HCT116 (cell line): ENCODE measurements around the gene NOTO. TPM values are rescaled to one million over a fixed set of nuclear protein-coding genes. Genes with fewer than 3 reads are reported as not detected.

ENCODE experiments used
- ATAC-seq: fragments of 200-7000 bp; cut with Tn5 transposase; 2 replicates; pipeline ENCODE4 v1.9.1; 2020; ENCODE audit warnings: mild to moderate bottlenecking, moderate library complexity
- BruUV-seq: library from RNA; stranded (reverse); fragments of 400-500 nt; replicated peaks from 2 replicates; lab custom pipeline; 2021; lab: Mats Ljungman, UMichigan
- CTCF ChIA-PET: fragments of 300-600 bp; sonication (Branson Sonifier 250); formaldehyde crosslinking; loops from one replicate; lab custom pipeline; 2021; ENCODE audit warnings: antibody characterized with exemption; lab: Charles Lee
- POLR2A ChIA-PET: fragments of 300-600, 350-600 bp; sonication (Branson Sonifier 250); formaldehyde crosslinking; loops from one replicate; lab custom pipeline; 2021; ENCODE audit warnings: antibody characterized with exemption; lab: Charles Lee
- RAD21 ChIA-PET, 2 experiments: fragments of 300-600 bp; sonication (Branson Sonifier 250); formaldehyde crosslinking; loops; one replicate each; lab custom pipeline; 2023; ENCODE audit warnings: low total read pairs in 2 of 2; ENCODE audit not compliant: uncharacterized antibody in 2 of 2, unreplicated experiment in 2 of 2, low non-redundant PET in 1 of 2; lab: Charles Lee
- DNase-seq: peaks from one replicate; pipeline ENCODE4 v3.0.0-alpha.2; 2010; ENCODE audit warnings: low read depth, low spot score
- H2AFZ ChIP-seq: fragments of 200-600 bp; shearing (Covaris generic), sonication (generic); 2 replicates; pipeline ENCODE4 v1.6.1; 2017; ENCODE audit warnings: low read depth, mixed run types, mixed read lengths, antibody characterized with exemption, low read length; ENCODE audit not compliant: poor library complexity, severe bottlenecking
- H3K27ac ChIP-seq: 2 replicates; pipeline ENCODE4 v1.5.1; 2012; ENCODE audit warnings: low read depth, low read length
- H3K27me3 ChIP-seq: fragments of 200-600 bp; sonication (generic); 2 replicates; pipeline ENCODE4 v1.6.1; 2016; ENCODE audit warnings: mixed run types, low read length, mixed read lengths; ENCODE audit not compliant: insufficient read depth
- H3K36me3 ChIP-seq, 2 experiments: fragments of 200-500 bp in 1 of 2; fragments of 200-600 bp in 1 of 2; sonication (Bioruptor generic) in 1 of 2; sonication (generic) in 1 of 2; 2 replicates each; pipeline versions ENCODE4 v1.5.1 to v1.6.1; 2014 to 2016; ENCODE audit warnings: low read length in 2 of 2, inconsistent platforms in 1 of 2, mixed read lengths in 1 of 2, mixed run types in 1 of 2; ENCODE audit not compliant: insufficient read depth in 2 of 2, control insufficient read depth in 1 of 2
- H3K4me1 ChIP-seq, 2 experiments: fragments of 200-600 bp in 1 of 2; sonication (generic) in 1 of 2; 2 replicates each; pipeline versions ENCODE4 v1.5.1 to v1.6.1; 2012 to 2017; ENCODE audit warnings: low read length in 2 of 2, inconsistent platforms in 1 of 2, mild to moderate bottlenecking in 1 of 2, mixed read lengths in 1 of 2, mixed run types in 1 of 2, moderate library complexity in 1 of 2; ENCODE audit not compliant: insufficient read depth in 2 of 2, control insufficient read depth in 1 of 2
- H3K4me2 ChIP-seq: fragments of 200-600 bp; sonication (generic); 2 replicates; pipeline ENCODE4 v1.6.1; 2017; ENCODE audit warnings: mixed run types, low read length, mixed read lengths
- H3K4me3 ChIP-seq, 2 experiments: fragments of 200-600 bp in 1 of 2; sonication (generic) in 1 of 2; replicated peaks in 1 of 2; 2 replicates each; pipeline ENCODE4 v1.5.1; 2011 to 2016; ENCODE audit warnings: low read length in 2 of 2, control low read depth in 1 of 2, low read depth in 1 of 2, mild to moderate bottlenecking in 1 of 2, mixed read lengths in 1 of 2, mixed run types in 1 of 2
- H3K79me2 ChIP-seq: fragments of 200-600 bp; sonication (generic); 2 replicates; pipeline ENCODE4 v1.6.1; 2017; ENCODE audit warnings: mild to moderate bottlenecking, mixed run types, low read length, moderate library complexity, mixed read lengths; ENCODE audit not compliant: insufficient read depth
- H3K9ac ChIP-seq: fragments of 200-600 bp; sonication (generic); 2 replicates; pipeline ENCODE4 v1.6.1; 2016; ENCODE audit warnings: low read length, mixed read lengths
- H3K9me2 ChIP-seq: fragments of 200-600 bp; sonication (generic), shearing (Covaris generic); 2 replicates; pipeline ENCODE4 v1.6.1; 2017; ENCODE audit warnings: mixed run types, mild to moderate bottlenecking, moderate library complexity; ENCODE audit not compliant: insufficient read depth
- H3K9me3 ChIP-seq, 2 experiments: fragments of 200-500 bp in 1 of 2; fragments of 200-600 bp in 1 of 2; sonication (Bioruptor generic) in 1 of 2; sonication (generic) in 1 of 2; 2 replicates each; pipeline ENCODE4 v1.6.1; 2014 to 2017; ENCODE audit warnings: low read length in 2 of 2, mixed read lengths in 2 of 2, inconsistent platforms in 1 of 2, low read depth in 1 of 2, mild to moderate bottlenecking in 1 of 2, mixed run types in 1 of 2, moderate library complexity in 1 of 2; ENCODE audit not compliant: control insufficient read depth in 1 of 2, insufficient read depth in 1 of 2
- H4K20me1 ChIP-seq: fragments of 200-600 bp; sonication (generic), shearing (Covaris generic); 2 replicates; pipeline ENCODE4 v1.6.1; 2017; ENCODE audit warnings: mixed run types, mild to moderate bottlenecking, moderate library complexity; ENCODE audit not compliant: insufficient read depth
- CEBPB ChIP-seq: IDR thresholded peaks from 2 replicates; pipeline ENCODE4 v1.6.1; 2012; ENCODE audit warnings: low read depth
- EZH2phosphoT487 ChIP-seq: fragments of 200-600 bp; IDR thresholded peaks from 2 replicates; pipeline ENCODE4 v1.6.1; 2018; ENCODE audit warnings: antibody characterized with exemption, borderline replicate concordance
- FOSL1 ChIP-seq: IDR thresholded peaks from 2 replicates; pipeline ENCODE4 v1.6.1; 2012; ENCODE audit warnings: low read depth
- JUND ChIP-seq: IDR thresholded peaks from 2 replicates; pipeline ENCODE4 v1.6.1; 2012
- POLR2A ChIP-seq: IDR thresholded peaks from 2 replicates; pipeline ENCODE4 v1.7.0; 2011; ENCODE audit warnings: borderline replicate concordance; ENCODE audit not compliant: insufficient read depth, insufficient read length; ENCODE audit errors: extremely low read depth
- RAD21 ChIP-seq: IDR thresholded peaks from 2 replicates; pipeline ENCODE4 v1.6.1; 2012; ENCODE audit warnings: low read depth, mild to moderate bottlenecking
- SRF ChIP-seq: IDR thresholded peaks from 2 replicates; pipeline ENCODE4 v1.6.1; 2012; ENCODE audit warnings: low read depth
- TCF7L2 ChIP-seq: IDR thresholded peaks from 2 replicates; pipeline ENCODE4 v1.7.0; 2011; ENCODE audit warnings: borderline replicate concordance, inconsistent platforms; ENCODE audit not compliant: insufficient read depth, insufficient read length; ENCODE audit errors: extremely low read depth
- YY1 ChIP-seq: IDR thresholded peaks from 2 replicates; pipeline ENCODE4 v1.6.1; 2011; ENCODE audit warnings: low read length, low read depth, moderate library complexity, mild to moderate bottlenecking; ENCODE audit not compliant: insufficient replicate concordance; ENCODE audit errors: extremely low read depth
- ZBTB33 ChIP-seq: IDR thresholded peaks from 2 replicates; pipeline ENCODE4 v1.6.1; 2011; ENCODE audit warnings: mild to moderate bottlenecking, low read length, moderate library complexity; ENCODE audit not compliant: insufficient replicate concordance; ENCODE audit errors: extremely low read depth
- ZNF274 ChIP-seq: fragments of 200-500 bp; sonication (Bioruptor generic); IDR thresholded peaks from 2 replicates; pipeline ENCODE4 v1.6.1; 2014; ENCODE audit warnings: mild to moderate bottlenecking, low read depth, low read length, inconsistent platforms
- intact Hi-C: fragments of 100-400 bp; cut with micrococcal nuclease; formaldehyde crosslinking; loops from 2 replicates; pipeline ENCODE4 v1.10.0; 2022
- total RNA-seq: library from RNA; stranded (reverse); gene quantifications from one replicate; pipeline ENCODE4 v1.2.1, GENCODE V29; 2021; ENCODE audit not compliant: unreplicated experiment
- TF ChIP-seq, protein P1 (sequence below): IDR thresholded peaks from 2 replicates; pipeline ENCODE4 v1.6.1; 2012
- TF ChIP-seq, protein P2 (sequence below), 3 experiments: fragments of 200-600 bp in 1 of 3; sonication (generic) in 1 of 3; IDR thresholded peaks in 2 of 3; conservative IDR thresholded peaks in 1 of 3; 2 replicates each; pipeline ENCODE4 v1.5.1; 2012 to 2017; ENCODE audit warnings: low read depth in 2 of 3, low read length in 2 of 3, antibody characterized with exemption in 1 of 3, borderline replicate concordance in 1 of 3, control low read depth in 1 of 3, mild to moderate bottlenecking in 1 of 3, mixed read lengths in 1 of 3, mixed run types in 1 of 3, moderate library complexity in 1 of 3; ENCODE audit not compliant: insufficient read depth in 1 of 3

The NOTO gene
- total RNA-seq, 1 experiment from 2014 or later = not detected

- no peaks in the 10 kb centered on the region for H3K9me3 ChIP-seq
- ChIA-PET RAD21 (no interaction called here), CTCF (no interaction called here), POLR2A (interaction anchor here (1.1 kb wide), 1 partner anchor 19 kb away, joined by 8 read pairs; the partner anchor contains the start of genes CCT7 and PRADC1)
- peaks cover 3 to 42% of the 10 kb centered on the region in 2 experiments; a peak in 3 of 4 replicates for H3K4me1 ChIP-seq
- H3K79me2 ChIP-seq = peaks cover 50% of the 10 kb centered on the region
- no peak overlapping the region; the same call in 1 of the 2 replicates for H3K27ac ChIP-seq
- no peaks in the 10 kb centered on the region for H3K27me3 ChIP-seq
- no peaks in the 10 kb centered on the region for H3K9me2 ChIP-seq
- H3K9ac ChIP-seq = peak overlapping the region; percentile 97
- H3K4me2 ChIP-seq = peak overlapping the region; percentile 83
- no peak for DNase-seq
- intact Hi-C loops = no loop called here
- no peak overlapping the region for H2AFZ ChIP-seq
- TF ChIP-seq, protein P1, sequence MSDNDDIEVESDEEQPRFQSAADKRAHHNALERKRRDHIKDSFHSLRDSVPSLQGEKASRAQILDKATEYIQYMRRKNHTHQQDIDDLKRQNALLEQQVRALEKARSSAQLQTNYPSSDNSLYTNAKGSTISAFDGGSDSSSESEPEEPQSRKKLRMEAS = no peak
- TF ChIP-seq ZNF274 = no peak
- no peak for TF ChIP-seq CEBPB
- TF ChIP-seq TCF7L2 = no peak
- TF ChIP-seq SRF = no peak
- no peak for TF ChIP-seq JUND
- no peak for TF ChIP-seq POLR2A
- TF ChIP-seq FOSL1 = no peak
- no peak for TF ChIP-seq EZH2phosphoT487
- TF ChIP-seq YY1 = no peak
- TF ChIP-seq RAD21 = no peak
- TF ChIP-seq ZBTB33 = no peak
- TF ChIP-seq, protein P2, sequence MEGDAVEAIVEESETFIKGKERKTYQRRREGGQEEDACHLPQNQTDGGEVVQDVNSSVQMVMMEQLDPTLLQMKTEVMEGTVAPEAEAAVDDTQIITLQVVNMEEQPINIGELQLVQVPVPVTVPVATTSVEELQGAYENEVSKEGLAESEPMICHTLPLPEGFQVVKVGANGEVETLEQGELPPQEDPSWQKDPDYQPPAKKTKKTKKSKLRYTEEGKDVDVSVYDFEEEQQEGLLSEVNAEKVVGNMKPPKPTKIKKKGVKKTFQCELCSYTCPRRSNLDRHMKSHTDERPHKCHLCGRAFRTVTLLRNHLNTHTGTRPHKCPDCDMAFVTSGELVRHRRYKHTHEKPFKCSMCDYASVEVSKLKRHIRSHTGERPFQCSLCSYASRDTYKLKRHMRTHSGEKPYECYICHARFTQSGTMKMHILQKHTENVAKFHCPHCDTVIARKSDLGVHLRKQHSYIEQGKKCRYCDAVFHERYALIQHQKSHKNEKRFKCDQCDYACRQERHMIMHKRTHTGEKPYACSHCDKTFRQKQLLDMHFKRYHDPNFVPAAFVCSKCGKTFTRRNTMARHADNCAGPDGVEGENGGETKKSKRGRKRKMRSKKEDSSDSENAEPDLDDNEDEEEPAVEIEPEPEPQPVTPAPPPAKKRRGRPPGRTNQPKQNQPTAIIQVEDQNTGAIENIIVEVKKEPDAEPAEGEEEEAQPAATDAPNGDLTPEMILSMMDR (IDR thresholded peaks at IDR 0.05 in 2 of 3, conservative IDR thresholded peaks at IDR 0.05 in 1 of 3; ENCODE audit: borderline replicate concordance in 1 of 3, insufficient read depth in 1 of 3, low read depth in 2 of 3, low read length in 2 of 3) = no peak
- H4K20me1 ChIP-seq = no peaks in the 10 kb centered on the region
- peak overlapping the region; percentile 94 to 98 for H3K4me3 ChIP-seq
- H3K36me3 ChIP-seq = peaks cover under 1 to 4% of the 10 kb centered on the region in 2 experiments; a peak in 2 of 4 replicates
- ATAC-seq = no peak
- BruUV-seq = no TSS peak
Observed at GRCh38 chr2:73215254-73215653, 12.9 kb downstream of the NOTO start.
